Calu3 (cell line): ENCODE data around the gene TPM1. TPM values are rescaled to one million over a fixed set of nuclear protein-coding genes. Genes with fewer than 3 reads are reported as not detected.

ENCODE experiments used
- BruUV-seq: library from RNA; stranded (reverse); fragments of 400-500 nt; replicated peaks from 2 replicates; lab custom pipeline; 2021; lab: Mats Ljungman, UMichigan
- CTCF ChIA-PET: fragments of 300-600 bp; sonication (Branson Sonifier 250); formaldehyde crosslinking; loops from one replicate; lab custom pipeline; 2022; ENCODE audit warnings: antibody characterized with exemption; lab: Charles Lee
- DNase-seq: peaks from one replicate; pipeline ENCODE4 v3.0.0; 2022
- H3K27ac Mint-ChIP-seq: one replicate; pipeline ENCODE4 v1.8.0; 2022; ENCODE audit warnings: mixed read lengths; ENCODE audit not compliant: unreplicated experiment
- H3K27me3 Mint-ChIP-seq: one replicate; pipeline ENCODE4 v1.8.0; 2022; ENCODE audit warnings: mixed read lengths; ENCODE audit not compliant: unreplicated experiment
- H3K36me3 Mint-ChIP-seq: one replicate; pipeline ENCODE4 v1.8.0; 2022; ENCODE audit warnings: mild to moderate bottlenecking, moderate library complexity, mixed read lengths; ENCODE audit not compliant: insufficient read depth, unreplicated experiment
- H3K4me1 Mint-ChIP-seq: one replicate; pipeline ENCODE4 v1.8.0; 2022; ENCODE audit warnings: mild to moderate bottlenecking, low read depth, mixed read lengths; ENCODE audit not compliant: unreplicated experiment
- H3K4me3 Mint-ChIP-seq: one replicate; pipeline ENCODE4 v1.8.0; 2022; ENCODE audit warnings: mild to moderate bottlenecking, low read depth, moderate library complexity, mixed read lengths; ENCODE audit not compliant: unreplicated experiment
- H3K9me3 Mint-ChIP-seq: one replicate; pipeline ENCODE4 v1.8.0; 2022; ENCODE audit warnings: low read depth, mixed read lengths; ENCODE audit not compliant: unreplicated experiment
- CTCF ChIP-seq: fragments of 200-600 bp; IDR thresholded peaks from one replicate; pipeline ENCODE4 v1.8.0; 2022; ENCODE audit warnings: antibody characterized with exemption; ENCODE audit not compliant: unreplicated experiment
- intact Hi-C: fragments of 100-400 bp; cut with micrococcal nuclease; formaldehyde crosslinking; loops from one replicate; pipeline ENCODE4 v1.10.0; 2022; ENCODE audit not compliant: unreplicated experiment
- total RNA-seq: library from RNA; stranded (reverse); gene quantifications from 2 replicates; pipeline ENCODE4 v1.2.3, GENCODE V29; 2022

Gene TPM1
- total RNA-seq, 1 experiment from 2014 or later: 1,158 TPM

GRCh38 chr15:63034578-63034977, 8.0 kb upstream of the TPM1 start:
- no peaks in the 10 kb centered on the region for H3K9me3 Mint-ChIP-seq
- H3K4me3 Mint-ChIP-seq: no peak overlapping the region
- H3K36me3 Mint-ChIP-seq: no peaks in the 10 kb centered on the region
- CTCF ChIA-PET: no interaction called here
- intact Hi-C loops: no loop called here
- H3K27me3 Mint-ChIP-seq: no peaks in the 10 kb centered on the region
- BruUV-seq: no TSS peak
- DNase-seq: no peak
- no peak overlapping the region for H3K27ac Mint-ChIP-seq
- peaks cover 11% of the 10 kb centered on the region for H3K4me1 Mint-ChIP-seq
- no peak for TF ChIP-seq CTCF

- CTCF ChIA-PET: interaction anchor here (1.0 to 1.1 kb wide), 3 partner anchors 16 to 187 kb away, joined by 3 to 6 read pairs (median 4); no protein-coding TSS in a partner anchor
- Mint-ChIP-seq H3K4me3 (no peak overlapping the region), H3K36me3 (no peaks in the 10 kb centered on the region), H3K4me1 (peaks cover 15% of the 10 kb centered on the region), H3K27me3 (no peaks in the 10 kb centered on the region), H3K27ac (no peak overlapping the region), H3K9me3 (no peaks in the 10 kb centered on the region)
- intact Hi-C loops: no loop called here
- no TSS peak for BruUV-seq
- no peak for TF ChIP-seq CTCF
- no peak for DNase-seq
These were observed 7.3 kb upstream of the TPM1 start for GRCh38 chr15:63035253-63035652.

- CTCF ChIA-PET: interaction anchor here (0.7 to 1.1 kb wide), 4 partner anchors 17 to 521 kb away, joined by 3 to 6 read pairs (median 4); no protein-coding TSS in a partner anchor
- Mint-ChIP-seq H3K27me3 (no peaks in the 10 kb centered on the region), H3K4me3 (no peak overlapping the region), H3K9me3 (no peaks in the 10 kb centered on the region), H3K36me3 (no peaks in the 10 kb centered on the region), H3K27ac (no peak overlapping the region), H3K4me1 (peaks cover 22% of the 10 kb centered on the region)
- TF ChIP-seq CTCF: no peak
- intact Hi-C loops: no loop called here
- no peak for DNase-seq
- no TSS peak for BruUV-seq
These were observed 6.6 kb upstream of the TPM1 start for GRCh38 chr15:63035977-63036376.

GRCh38 chr15:63037976-63038720, 4.4 kb upstream of the TPM1 start:
- H3K4me1 Mint-ChIP-seq: peaks cover 34% of the 10 kb centered on the region
- CTCF ChIA-PET: interaction anchor here (0.7 kb wide), 1 partner anchor 78 kb away, joined by 4 read pairs; no protein-coding TSS in a partner anchor
- TF ChIP-seq CTCF: no peak
- no peaks in the 10 kb centered on the region for H3K27me3 Mint-ChIP-seq
- H3K9me3 Mint-ChIP-seq: no peaks in the 10 kb centered on the region
- H3K36me3 Mint-ChIP-seq: peaks cover 21% of the 10 kb centered on the region
- intact Hi-C loops: no loop called here
- no peak for DNase-seq
- H3K4me3 Mint-ChIP-seq: no peak overlapping the region
- no peak overlapping the region for H3K27ac Mint-ChIP-seq
- BruUV-seq: no TSS peak
